ENCODE results near the gene GADD45A. TPM values are rescaled to one million over a fixed set of nuclear protein-coding genes. Genes with fewer than 3 reads are reported as not detected.

Gene GADD45A
- total RNA-seq, 6 experiments from 2014 or later = 14.1 to 66.4 (median 43.6) TPM

DNA sequence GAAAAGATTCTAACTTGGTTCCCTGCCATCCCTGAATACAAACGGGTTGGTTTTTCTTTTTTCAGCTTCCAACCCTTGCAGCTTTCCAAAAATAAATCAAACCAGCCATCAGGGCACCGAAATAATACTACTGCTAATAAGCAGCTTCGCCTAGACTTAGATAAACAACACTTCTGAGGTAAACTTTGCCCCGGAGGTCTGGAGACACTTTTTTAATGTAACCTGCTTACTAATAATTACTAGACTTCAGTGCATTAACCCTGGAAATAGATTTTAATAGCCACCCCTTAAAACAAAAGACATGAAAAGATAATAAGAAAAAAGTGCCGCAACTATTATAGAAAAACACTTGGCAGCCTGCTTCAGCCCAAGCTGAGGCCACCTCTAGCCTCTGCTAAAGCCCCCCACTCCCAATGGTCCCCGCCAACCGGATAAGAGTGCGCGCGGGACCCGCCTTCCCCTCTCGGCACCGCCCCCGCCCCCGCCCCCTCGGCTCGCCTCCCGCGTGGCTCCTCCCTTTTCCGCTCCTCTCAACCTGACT, 405 bp upstream of the GADD45A start:
- peak overlapping the region; percentile 34 to 77 (median 56) for H3K27ac ChIP-seq
- no peaks in the 10 kb centered on the region for H3K9me3 ChIP-seq
- H3K36me3 ChIP-seq = peaks cover 0 to 19% (median 5%) of the 10 kb centered on the region in 4 donors
- ATAC-seq (peak in 1 of 4 donors; percentile 3), DNase-seq (no peak)
- WGBS (ENCODE audit: insufficient coverage, low coverage, low lambda C conversion rate, missing lambda C conversion rate) = 1% methylated on average over 20 of the region's 20 CpGs
- intact Hi-C loops (cut with DNase I) = no loop called here
- H3K27me3 ChIP-seq = no peaks in the 10 kb centered on the region
- TF ChIP-seq POLR2A (IDR thresholded peaks at IDR 0.05) (no peak), CTCF (IDR thresholded peaks at IDR 0.05) (no peak)
- H3K4me3 ChIP-seq = peak overlapping the region; percentile 37 to 80 (median 69)
- peaks cover 0 to 28% (median 7%) of the 10 kb centered on the region in 4 donors for H3K4me1 ChIP-seq

GRCh38 chr1:67685558-67686266, 711 bp downstream of the GADD45A start:
- peak; percentile 1 to 23 (median 10) for ATAC-seq
- peak overlapping the region; percentile 69 to 88 (median 80) for H3K4me3 ChIP-seq
- H3K27ac ChIP-seq = peak overlapping the region; percentile 90 to 96 (median 93)
- peaks cover 0 to 19% (median 5%) of the 10 kb centered on the region in 4 donors for H3K36me3 ChIP-seq
- WGBS (ENCODE audit: insufficient coverage, low coverage, low lambda C conversion rate, missing lambda C conversion rate) = 0% methylated on average over 9 of the region's 65 CpGs
- intact Hi-C loops (cut with DNase I) = no loop called here
- H3K9me3 ChIP-seq = no peaks in the 10 kb centered on the region
- DNase-seq = peak; percentile 58 to 72 (median 65)
- peaks cover 0 to 28% (median 7%) of the 10 kb centered on the region in 4 donors for H3K4me1 ChIP-seq
- TF ChIP-seq CTCF (IDR thresholded peaks at IDR 0.05) = no peak
- TF ChIP-seq POLR2A (IDR thresholded peaks at IDR 0.05) = no peak
- H3K27me3 ChIP-seq = no peaks in the 10 kb centered on the region

DNA sequence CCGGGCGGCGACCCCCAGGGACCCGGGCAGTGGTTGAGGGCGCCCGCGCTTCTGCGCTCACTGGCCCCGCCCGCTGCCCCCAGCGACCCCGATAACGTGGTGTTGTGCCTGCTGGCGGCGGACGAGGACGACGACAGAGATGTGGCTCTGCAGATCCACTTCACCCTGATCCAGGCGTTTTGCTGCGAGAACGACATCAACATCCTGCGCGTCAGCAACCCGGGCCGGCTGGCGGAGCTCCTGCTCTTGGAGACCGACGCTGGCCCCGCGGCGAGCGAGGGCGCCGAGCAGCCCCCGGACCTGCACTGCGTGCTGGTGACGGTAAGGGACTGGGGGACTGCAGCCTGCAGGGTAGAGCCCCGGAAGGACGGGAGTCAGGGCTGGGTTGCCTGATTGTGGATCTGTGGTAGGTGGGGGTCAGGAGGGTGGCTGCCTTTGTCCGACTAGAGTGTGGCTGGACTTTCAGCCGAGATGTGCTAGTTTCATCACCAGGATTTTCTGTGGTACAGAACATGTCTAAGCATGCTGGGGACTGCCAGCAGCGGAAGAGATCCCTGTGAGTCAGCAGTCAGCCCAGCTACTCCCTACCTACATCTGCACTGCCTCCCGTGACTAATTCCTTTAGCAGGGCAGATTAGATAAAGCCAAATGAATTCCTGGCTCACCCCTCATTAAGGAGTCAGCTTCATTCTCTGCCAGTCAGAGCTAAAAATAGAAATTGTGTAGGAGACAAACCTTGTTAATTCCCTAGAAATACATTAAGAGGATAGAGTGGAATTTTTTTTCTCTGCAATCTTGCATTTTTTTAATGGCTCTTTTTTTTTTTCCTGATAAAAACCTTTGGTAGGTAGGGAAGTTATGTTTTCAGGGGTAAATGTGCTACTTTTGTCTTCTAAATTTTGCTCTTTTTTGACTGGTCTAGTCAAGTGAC, 1.5 kb downstream of the GADD45A start:
- Histone ChIP-seq H3K36me3 (peaks cover 0 to 19% (median 5%) of the 10 kb centered on the region in 4 donors), H3K27ac (peak overlapping the region; percentile 90 to 96 (median 93)), H3K9me3 (no peaks in the 10 kb centered on the region), H3K4me1 (peaks cover 0 to 28% (median 7%) of the 10 kb centered on the region in 4 donors), H3K4me3 (peak overlapping the region; percentile 69 to 88 (median 80)), H3K27me3 (no peaks in the 10 kb centered on the region)
- DNase-seq (peak; percentile 76 to 83 (median 81)), ATAC-seq (peak; percentile 42 to 61 (median 60))
- 0% methylated on average over 22 of the region's 43 CpGs for WGBS (ENCODE audit: insufficient coverage, low coverage, low lambda C conversion rate, missing lambda C conversion rate)
- no peak for TF ChIP-seq CTCF (IDR thresholded peaks at IDR 0.05)
- peak; percentile 88 for TF ChIP-seq POLR2A (IDR thresholded peaks at IDR 0.05)
- intact Hi-C loops (cut with DNase I) = no loop called here

DNA sequence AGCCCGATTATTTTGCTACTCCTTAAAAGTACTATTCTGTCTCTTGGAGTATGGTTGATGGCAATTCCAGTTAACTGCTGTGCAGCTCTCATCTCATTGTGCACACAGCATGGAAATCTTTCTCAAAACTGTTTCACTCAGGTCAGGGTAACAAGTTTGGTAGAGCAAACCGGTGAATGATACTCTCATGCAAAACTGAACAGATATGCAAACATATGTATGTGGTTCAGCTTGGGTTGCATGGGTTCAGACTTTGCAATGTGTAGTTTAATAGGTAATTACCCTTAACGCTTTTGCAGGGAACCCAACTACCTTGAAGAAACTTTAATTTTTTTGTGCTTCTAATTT, 2.2 kb downstream of the GADD45A start:
- intact Hi-C loops (cut with DNase I) = no loop called here
- no peak for TF ChIP-seq CTCF (IDR thresholded peaks at IDR 0.05)
- no peak for TF ChIP-seq POLR2A (IDR thresholded peaks at IDR 0.05)
- ATAC-seq = no peak
- Histone ChIP-seq H3K27me3 (no peaks in the 10 kb centered on the region), H3K4me3 (peak overlapping the region; percentile 69 to 88 (median 80)), H3K36me3 (peaks cover 0 to 19% (median 5%) of the 10 kb centered on the region in 4 donors), H3K4me1 (peaks cover 0 to 28% (median 7%) of the 10 kb centered on the region in 4 donors), H3K27ac (peak overlapping the region; percentile 90 to 96 (median 93)), H3K9me3 (no peaks in the 10 kb centered on the region)
- DNase-seq = no peak
- WGBS (ENCODE audit: insufficient coverage, low coverage, low lambda C conversion rate, missing lambda C conversion rate) = 17% methylated on average over 3 of the region's 3 CpGs

All from right lobe of liver (tissue), 6 donors.